HFFc6 (cell line): ENCODE data around the gene PYY. TPM values are rescaled to one million over a fixed set of nuclear protein-coding genes. Genes with fewer than 3 reads are reported as not detected.

Experiments
- DNase-seq: peaks from one replicate; pipeline ENCODE4 v3.0.0-alpha.2; 2018
- H3K27ac Mint-ChIP-seq: 2 replicates; pipeline ENCODE4 v1.8.0; 2020; ENCODE audit warnings: mild to moderate bottlenecking, mixed read lengths
- H3K27me3 Mint-ChIP-seq: 2 replicates; pipeline ENCODE4 v1.8.0; 2021; ENCODE audit warnings: mild to moderate bottlenecking, moderate library complexity, mixed read lengths; ENCODE audit not compliant: insufficient read depth
- H3K36me3 Mint-ChIP-seq: 2 replicates; pipeline ENCODE4 v1.8.0; 2021; ENCODE audit warnings: low read depth, mixed read lengths
- H3K4me1 Mint-ChIP-seq: 2 replicates; pipeline ENCODE4 v1.8.0; 2020; ENCODE audit warnings: low read depth, mixed read lengths
- H3K4me3 Mint-ChIP-seq: 2 replicates; pipeline ENCODE4 v1.8.0; 2020; ENCODE audit warnings: mild to moderate bottlenecking, moderate library complexity, mixed read lengths
- H3K9me3 Mint-ChIP-seq: 2 replicates; pipeline ENCODE4 v1.8.0; 2020; ENCODE audit warnings: mild to moderate bottlenecking, mixed read lengths
- CTCF ChIP-seq: fragments of 200-600 bp; sonication (generic); IDR thresholded peaks from 2 replicates; pipeline ENCODE4 v1.5.0; 2021; ENCODE audit warnings: antibody characterized with exemption, mild to moderate bottlenecking
- total RNA-seq, 6 experiments: library from RNA; stranded (reverse); fragmentation: NEBNext Ultra II Directional; extraction: Animal tissue kit (Norgen Biotek cat#: 25700); gene quantifications; 2 replicates in 1 of 6; 3 replicates in 5 of 6; pipeline ENCODE4 v1.2.3, GENCODE V29; 2021

PYY gene
- total RNA-seq, 6 experiments from 2014 or later, result 0.43 TPM; not detected in 5

- Mint-ChIP-seq H3K27me3 (peaks cover 30% of the 10 kb centered on the region), H3K4me3 (no peak overlapping the region), H3K9me3 (no peaks in the 10 kb centered on the region), H3K36me3 (no peaks in the 10 kb centered on the region), H3K27ac (no peak overlapping the region), H3K4me1 (peaks cover 9% of the 10 kb centered on the region; the same call in 1 of the 2 replicates)
- no peak for TF ChIP-seq CTCF
- DNase-seq, result no peak
Observed at GRCh38 chr17:43956222-43956621, 2.5 kb upstream of the PYY start.

- no peak for DNase-seq
- Mint-ChIP-seq H3K27ac (no peak overlapping the region), H3K4me3 (no peak overlapping the region), H3K36me3 (no peaks in the 10 kb centered on the region), H3K27me3 (peaks cover 48% of the 10 kb centered on the region), H3K9me3 (no peaks in the 10 kb centered on the region), H3K4me1 (0 out of 2 replicates have a peak, but pooled peaks cover 4% of the 10 kb centered on the region)
- no peak for TF ChIP-seq CTCF
Observed at GRCh38 chr17:43952724-43953666, 745 bp downstream of the PYY start.

- DNase-seq, result no peak
- no peaks in the 10 kb centered on the region for H3K36me3 Mint-ChIP-seq
- no peak overlapping the region for H3K27ac Mint-ChIP-seq
- H3K27me3 Mint-ChIP-seq, result peaks cover 48% of the 10 kb centered on the region
- 0 out of 2 replicates have a peak, but pooled peaks cover 4% of the 10 kb centered on the region for H3K4me1 Mint-ChIP-seq
- no peak for TF ChIP-seq CTCF
- H3K9me3 Mint-ChIP-seq, result no peaks in the 10 kb centered on the region
- H3K4me3 Mint-ChIP-seq, result no peak overlapping the region
Observed at GRCh38 chr17:43952351-43952723, 1.4 kb downstream of the PYY start.

- no peaks in the 10 kb centered on the region for H3K36me3 Mint-ChIP-seq
- H3K27ac Mint-ChIP-seq, result no peak overlapping the region
- 0 out of 2 replicates have a peak, but pooled peaks cover 4% of the 10 kb centered on the region for H3K4me1 Mint-ChIP-seq
- H3K4me3 Mint-ChIP-seq, result no peak overlapping the region
- DNase-seq, result no peak
- no peak for TF ChIP-seq CTCF
- H3K9me3 Mint-ChIP-seq, result no peaks in the 10 kb centered on the region
- H3K27me3 Mint-ChIP-seq, result peaks cover 48% of the 10 kb centered on the region
Observed at GRCh38 chr17:43951750-43952149, 2.0 kb downstream of the PYY start.

GRCh38 chr17:43950554-43950953 lies 3.2 kb downstream of the PYY start:
- Mint-ChIP-seq H3K9me3 (no peaks in the 10 kb centered on the region), H3K27ac (no peak overlapping the region), H3K27me3 (peaks cover 45% of the 10 kb centered on the region), H3K36me3 (no peaks in the 10 kb centered on the region), H3K4me3 (no peak overlapping the region), H3K4me1 (peaks cover 13% of the 10 kb centered on the region)
- TF ChIP-seq CTCF, result no peak
- DNase-seq, result no peak
